Measurements from ENCODE around the gene SAMD10. TPM values are rescaled to one million over a fixed set of nuclear protein-coding genes. Genes with fewer than 3 reads are reported as not detected.
"Not testable (repeated sequence)": the region's sequence is repeated elsewhere in the genome, so short reads cannot be mapped to it uniquely, and the experiment has no call there.

The SAMD10 gene
- total RNA-seq, 2 experiments from 2014 or later = 25.4 to 30.7 TPM

DNA sequence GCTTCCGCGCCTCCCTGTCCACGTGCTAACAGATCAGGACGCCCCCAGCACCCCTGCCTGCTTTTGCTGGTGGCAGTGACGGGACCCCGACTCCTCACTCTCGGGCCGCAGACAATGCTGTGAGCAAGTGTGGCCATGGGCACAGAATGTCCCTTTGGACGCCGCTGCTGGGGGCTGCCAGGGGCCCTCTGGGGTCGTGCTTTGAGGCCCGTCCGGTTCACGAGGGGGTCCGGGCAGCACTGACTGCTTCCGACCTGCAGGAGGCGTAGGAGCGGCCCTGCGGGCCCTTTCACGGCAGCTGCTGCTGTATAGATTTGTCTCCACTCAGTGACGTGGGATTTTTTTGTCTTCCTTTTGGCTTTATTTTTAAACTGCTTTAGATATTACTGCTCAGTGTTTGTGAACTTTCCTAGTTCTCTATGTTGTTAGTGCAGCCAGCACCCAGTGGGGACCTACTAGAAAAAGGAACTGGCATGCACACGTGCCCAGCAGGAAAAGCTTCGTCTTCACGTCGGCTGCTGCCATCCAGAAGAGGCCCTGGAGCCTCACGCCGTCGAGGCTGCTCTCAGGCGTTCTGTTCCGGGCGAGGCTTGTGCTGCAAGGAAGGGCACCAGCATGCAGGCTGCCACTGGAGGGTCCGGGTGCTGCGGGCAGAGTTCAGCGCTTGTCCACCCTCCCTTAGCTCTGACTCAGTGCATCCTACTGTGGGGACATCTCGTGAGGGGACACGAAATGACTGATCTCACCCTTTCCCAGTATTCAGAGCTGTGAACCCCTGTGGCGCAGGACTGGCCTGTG, 45.0 kb downstream of the SAMD10 start:
- intact Hi-C loops (cut with DNase I, micrococcal nuclease) = loop anchor here (5.0 kb wide), 2 partner anchors 32 to 197 kb away; partner anchors contain the start of genes LIME1 (in 1 of the 2) and SLC2A4RG (in 1 of the 2)
- POLR2A ChIA-PET = interaction anchor here (0.5 kb wide), 1 partner anchor 49 kb away, joined by 5 read pairs; no protein-coding TSS in a partner anchor
- CTCF ChIA-PET = interaction anchor here (1.3 kb wide), 1 partner anchor 39 kb away, joined by 5 read pairs; no protein-coding TSS in a partner anchor

DNA sequence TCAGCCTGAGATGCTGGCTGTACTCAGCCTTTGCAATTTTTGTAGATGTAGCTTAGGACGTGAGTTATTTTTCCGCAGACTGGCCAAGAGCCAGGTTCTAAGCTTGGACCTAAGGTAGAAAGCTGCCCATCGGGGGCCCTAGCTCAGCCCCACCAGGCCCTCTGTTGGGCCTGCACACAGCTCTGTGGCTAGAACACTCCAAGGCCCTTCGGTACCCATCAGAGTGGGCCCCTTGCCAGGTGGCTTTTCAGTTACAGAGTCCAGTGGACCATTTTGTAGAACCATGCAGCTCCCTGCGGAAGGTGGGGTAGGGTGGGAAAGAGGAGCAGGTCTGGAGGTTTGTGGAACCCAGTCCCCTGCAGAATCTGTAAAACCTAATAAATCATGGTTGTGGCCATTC, 45.8 kb downstream of the SAMD10 start:
- H3K4me1 Mint-ChIP-seq = no peaks in the 10 kb centered on the region
- POLR2A ChIA-PET = no interaction called here
- DNase-seq = no peak
- CTCF ChIA-PET = interaction anchor here (0.7 kb wide), 1 partner anchor 15 kb away, joined by 4 read pairs; no protein-coding TSS in a partner anchor
- H3K36me3 Mint-ChIP-seq (ENCODE audit: low read depth) = peaks cover 46% of the 10 kb centered on the region
- H3K9me3 Mint-ChIP-seq (ENCODE audit: low read depth) = no peaks in the 10 kb centered on the region
- intact Hi-C loops (cut with DNase I, micrococcal nuclease) = no loop called here
- no peak overlapping the region for H3K27ac Mint-ChIP-seq
- no peak for ATAC-seq
- H3K4me3 Mint-ChIP-seq = no peak overlapping the region
- no peaks in the 10 kb centered on the region for H3K27me3 Mint-ChIP-seq

More for the DNA sequence above, 45.0 kb downstream of the SAMD10 start:
- peaks cover 40% of the 10 kb centered on the region for H3K36me3 Mint-ChIP-seq (ENCODE audit: low read depth)
- H3K4me3 Mint-ChIP-seq = no peak overlapping the region
- H3K4me1 Mint-ChIP-seq = no peaks in the 10 kb centered on the region
- DNase-seq (peak; percentile 30), ATAC-seq (no peak)
- no peaks in the 10 kb centered on the region for H3K9me3 Mint-ChIP-seq (ENCODE audit: low read depth)
- H3K27ac Mint-ChIP-seq = no peak overlapping the region
- no peaks in the 10 kb centered on the region for H3K27me3 Mint-ChIP-seq

DNA sequence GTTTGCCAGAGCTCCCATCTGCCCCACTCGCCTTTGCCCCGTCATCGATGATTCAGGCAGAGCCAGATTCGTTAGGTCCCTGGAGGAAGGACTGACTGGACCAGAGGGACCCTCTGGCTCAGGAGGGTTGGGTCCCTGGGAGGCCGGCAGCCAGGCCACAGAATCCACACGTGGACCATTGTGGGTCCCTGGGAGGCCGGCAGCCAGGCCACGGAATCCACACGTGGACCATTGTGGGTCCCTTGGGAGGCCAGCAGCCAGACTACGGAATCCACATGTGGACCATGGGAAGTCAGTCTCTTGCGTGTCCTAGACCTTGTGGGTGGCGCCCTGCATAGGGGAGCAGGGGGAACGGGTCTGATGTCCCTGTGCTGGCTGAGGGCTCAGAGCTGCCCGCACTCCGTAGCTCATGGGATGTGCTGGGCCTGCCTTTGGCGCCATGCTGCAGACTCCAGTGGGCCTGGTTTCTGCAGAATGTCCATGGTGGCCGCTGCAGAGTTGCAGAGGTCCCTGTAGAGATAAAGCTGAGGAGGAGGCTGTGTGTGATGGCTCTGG, 46.8 kb downstream of the SAMD10 start:
- Mint-ChIP-seq H3K9me3 (ENCODE audit: low read depth) (no peaks in the 10 kb centered on the region), H3K27me3 (no peaks in the 10 kb centered on the region), H3K4me3 (no peak overlapping the region), H3K4me1 (no peaks in the 10 kb centered on the region), H3K36me3 (ENCODE audit: low read depth) (peaks cover 51% of the 10 kb centered on the region), H3K27ac (no peak overlapping the region)
- POLR2A ChIA-PET = no interaction called here
- intact Hi-C loops (cut with DNase I, micrococcal nuclease) = no loop called here
- ATAC-seq = no peak
- no peak for DNase-seq
- CTCF ChIA-PET = interaction anchor here (0.6 to 1.2 kb wide), 3 partner anchors 31 to 171 kb away, joined by 3 to 5 read pairs (median 3); no protein-coding TSS in a partner anchor

DNA sequence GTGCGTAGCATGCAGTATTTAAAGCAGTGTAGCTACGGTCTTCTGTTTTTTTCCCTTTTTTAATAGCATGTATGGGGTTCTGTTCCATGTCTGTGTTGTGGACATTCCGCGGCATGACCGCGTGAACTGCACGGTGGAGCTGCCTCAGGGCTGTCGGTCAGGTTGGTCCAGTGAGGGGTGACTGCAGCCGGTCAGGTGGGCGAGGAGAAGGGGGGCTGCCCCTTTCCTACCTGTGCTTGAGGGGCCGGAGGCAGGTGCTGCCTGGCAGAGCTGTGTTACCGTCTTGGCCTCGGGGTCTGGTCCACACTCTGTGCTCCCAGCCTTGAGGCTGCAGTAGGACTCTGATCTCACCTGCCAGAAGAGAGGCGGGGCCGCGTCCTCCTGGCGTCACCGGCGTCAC, 47.7 kb downstream of the SAMD10 start:
- DNase-seq = no peak
- ATAC-seq = no peak
- H3K27me3 Mint-ChIP-seq = no peaks in the 10 kb centered on the region
- ChIA-PET CTCF (interaction anchor here (1.2 kb wide), 1 partner anchor 30 kb away, joined by 5 read pairs; no protein-coding TSS in a partner anchor), POLR2A (no interaction called here)
- H3K9me3 Mint-ChIP-seq (ENCODE audit: low read depth) = no peaks in the 10 kb centered on the region
- H3K4me3 Mint-ChIP-seq = no peak overlapping the region
- peak overlapping the region; percentile 0 for H3K27ac Mint-ChIP-seq
- no peaks in the 10 kb centered on the region for H3K4me1 Mint-ChIP-seq
- intact Hi-C loops (cut with DNase I, micrococcal nuclease) = no loop called here
- H3K36me3 Mint-ChIP-seq (ENCODE audit: low read depth) = peaks cover 51% of the 10 kb centered on the region

DNA sequence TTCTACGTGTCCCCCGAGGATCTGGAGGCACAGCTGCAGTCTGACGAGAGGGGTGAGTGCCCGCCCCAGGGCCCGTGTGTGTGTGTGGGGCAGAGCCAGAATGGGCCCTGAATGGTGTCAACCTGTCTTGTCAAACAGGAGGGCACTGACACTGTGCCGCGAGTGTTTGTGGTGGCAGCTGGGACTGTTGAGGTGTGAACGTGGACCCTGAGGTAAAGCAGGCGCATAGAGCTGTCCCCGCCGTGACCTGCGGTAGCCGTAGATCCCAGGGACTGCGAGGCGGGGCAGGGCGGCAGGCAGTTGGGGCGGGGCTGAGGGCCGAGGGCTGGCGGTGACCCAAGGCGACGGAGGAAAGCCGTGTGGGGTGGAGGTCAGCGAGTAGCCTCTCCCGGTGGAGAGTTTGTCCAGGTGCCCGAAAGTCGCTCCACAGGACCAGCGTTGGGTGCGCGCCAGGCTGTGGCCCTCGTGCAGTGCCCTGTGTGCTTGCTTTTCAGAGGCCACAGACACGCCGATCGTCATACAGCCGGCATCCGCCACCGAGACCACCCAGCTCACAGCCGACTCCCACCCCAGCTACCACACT, 48.4 kb downstream of the SAMD10 start:
- ChIA-PET POLR2A (no interaction called here), CTCF (no interaction called here)
- H3K4me1 Mint-ChIP-seq = peaks cover 2% of the 10 kb centered on the region
- ATAC-seq = no peak
- H3K27me3 Mint-ChIP-seq = no peaks in the 10 kb centered on the region
- intact Hi-C loops (cut with DNase I, micrococcal nuclease) = no loop called here
- no peak for DNase-seq
- no peak overlapping the region for H3K27ac Mint-ChIP-seq
- no peaks in the 10 kb centered on the region for H3K9me3 Mint-ChIP-seq (ENCODE audit: low read depth)
- H3K4me3 Mint-ChIP-seq = no peak overlapping the region
- H3K36me3 Mint-ChIP-seq (ENCODE audit: low read depth) = peaks cover 49% of the 10 kb centered on the region

DNA sequence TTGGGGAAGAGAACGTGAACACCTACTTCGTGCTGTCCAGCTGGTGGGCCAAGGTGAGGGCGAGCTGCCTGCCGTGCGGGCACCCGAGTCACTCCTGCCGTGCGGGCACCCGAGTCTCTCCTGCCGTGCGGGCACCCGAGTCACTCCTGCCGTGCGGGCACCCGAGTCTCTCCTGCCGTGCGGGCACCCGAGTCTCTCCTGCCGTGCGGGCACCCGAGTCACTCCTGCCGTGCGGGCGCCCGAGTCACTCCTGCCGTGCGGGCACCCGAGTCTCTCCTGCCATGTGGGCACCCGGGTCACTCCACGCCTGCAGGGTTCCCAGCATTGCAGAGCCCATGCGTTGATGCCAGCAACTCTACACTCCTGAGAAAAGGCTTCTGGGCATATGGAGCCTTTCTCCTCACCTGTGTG, 50.0 kb downstream of the SAMD10 start:
- intact Hi-C loops (cut with DNase I, micrococcal nuclease); H3K4me3 Mint-ChIP-seq: not testable (repeated sequence)
- CTCF ChIA-PET = interaction anchor here (0.5 to 0.7 kb wide), 2 partner anchors 25 to 63 kb away, joined by 3 read pairs; no protein-coding TSS in a partner anchor

DNA sequence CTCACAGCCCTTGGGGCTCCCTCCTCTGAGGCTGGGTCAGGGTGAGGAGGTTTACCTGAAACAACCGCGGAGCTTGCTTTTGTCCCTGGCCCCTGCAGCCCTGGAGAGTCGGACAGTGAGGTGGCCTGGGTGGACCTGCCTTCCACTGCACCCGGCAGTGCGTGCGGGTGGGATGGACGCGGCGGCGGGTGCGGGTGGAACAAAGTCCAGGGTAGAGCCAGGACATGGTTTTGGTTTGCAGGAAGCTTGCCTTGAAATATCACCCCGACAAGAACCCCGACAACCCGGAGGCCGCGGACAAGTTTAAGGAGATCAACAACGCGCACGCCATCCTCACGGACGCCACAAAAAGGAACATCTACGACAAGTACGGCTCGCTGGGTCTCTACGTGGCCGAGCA, 50.4 kb downstream of the SAMD10 start:
- H3K27ac Mint-ChIP-seq = no peak overlapping the region
- intact Hi-C loops (cut with DNase I, micrococcal nuclease) = no loop called here
- ATAC-seq (no peak), DNase-seq (no peak)
- H3K4me3 Mint-ChIP-seq = no peak overlapping the region
- ChIA-PET CTCF (interaction anchor here (0.5 to 0.7 kb wide), 2 partner anchors 25 to 59 kb away, joined by 3 to 4 read pairs; no protein-coding TSS in a partner anchor), POLR2A (interaction anchor here (1.1 kb wide), 1 partner anchor 25 kb away, joined by 7 read pairs; no protein-coding TSS in a partner anchor)
- H3K36me3 Mint-ChIP-seq (ENCODE audit: low read depth) = peaks cover 41% of the 10 kb centered on the region
- H3K27me3 Mint-ChIP-seq = no peaks in the 10 kb centered on the region
- H3K9me3 Mint-ChIP-seq (ENCODE audit: low read depth) = no peaks in the 10 kb centered on the region
- H3K4me1 Mint-ChIP-seq = peaks cover 3% of the 10 kb centered on the region

More for the DNA sequence above, 50.0 kb downstream of the SAMD10 start:
- DNase-seq; ATAC-seq; H3K4me1 Mint-ChIP-seq; H3K27me3 Mint-ChIP-seq; H3K27ac Mint-ChIP-seq; H3K9me3 Mint-ChIP-seq (ENCODE audit: low read depth): not testable (repeated sequence)
- POLR2A ChIA-PET = interaction anchor here (1.1 kb wide), 1 partner anchor 26 kb away, joined by 7 read pairs; no protein-coding TSS in a partner anchor
- H3K36me3 Mint-ChIP-seq (ENCODE audit: low read depth) = peaks cover 41% of the 10 kb centered on the region

DNA sequence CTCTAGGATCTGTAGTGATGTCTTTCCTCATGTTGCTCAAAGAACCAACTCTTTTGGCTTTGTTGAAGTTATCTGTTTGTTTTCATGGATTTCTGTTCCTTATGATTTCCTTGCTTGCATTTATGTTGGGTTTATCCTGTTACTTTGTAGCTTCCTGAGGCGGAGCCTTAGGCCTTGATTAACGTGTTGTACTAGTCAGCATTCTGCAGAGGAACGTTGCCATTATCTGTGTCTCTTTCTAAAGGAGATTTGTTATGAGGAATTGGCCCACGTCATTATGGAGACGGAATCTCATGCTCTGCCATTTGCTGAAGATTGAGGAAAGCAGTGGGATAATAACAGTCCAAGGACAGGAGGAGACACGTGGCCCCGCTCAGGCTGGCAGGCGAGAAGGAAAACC, 53.1 kb downstream of the SAMD10 start:
- ChIA-PET POLR2A (no interaction called here), CTCF (no interaction called here)
- Mint-ChIP-seq H3K27me3 (no peaks in the 10 kb centered on the region), H3K9me3 (ENCODE audit: low read depth) (no peaks in the 10 kb centered on the region), H3K4me3 (no peak overlapping the region), H3K4me1 (peaks cover 7% of the 10 kb centered on the region), H3K36me3 (ENCODE audit: low read depth) (peaks cover 32% of the 10 kb centered on the region), H3K27ac (peak overlapping the region; percentile 29)
- DNase-seq = no peak
- intact Hi-C loops (cut with DNase I, micrococcal nuclease) = no loop called here
- no peak for ATAC-seq

DNA sequence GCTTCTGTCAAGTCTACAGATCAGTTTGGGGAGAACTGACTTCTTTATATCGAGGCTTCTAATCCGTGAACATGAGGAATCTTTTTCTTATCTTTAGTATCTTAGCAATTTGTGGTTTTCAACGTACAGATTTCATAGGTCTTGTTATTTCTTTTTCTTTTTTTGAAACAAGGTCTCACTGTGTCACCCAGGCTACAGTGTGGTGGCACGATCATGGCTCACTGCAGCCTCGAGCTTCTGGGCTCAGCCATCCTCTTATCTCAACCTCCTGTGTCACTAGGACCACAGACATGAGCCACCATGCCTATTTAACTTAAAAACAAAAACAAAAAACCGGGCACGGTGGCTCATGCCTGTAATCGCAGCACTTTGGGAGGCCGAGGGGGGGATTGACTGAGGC, 55.2 kb downstream of the SAMD10 start:
- no peaks in the 10 kb centered on the region for H3K27me3 Mint-ChIP-seq
- peaks cover 7% of the 10 kb centered on the region for H3K4me1 Mint-ChIP-seq
- H3K27ac Mint-ChIP-seq = no peak overlapping the region
- POLR2A ChIA-PET = no interaction called here
- H3K4me3 Mint-ChIP-seq = no peak overlapping the region
- ATAC-seq (no peak), DNase-seq (no peak)
- CTCF ChIA-PET = no interaction called here
- intact Hi-C loops (cut with DNase I, micrococcal nuclease) = no loop called here
- peaks cover 18% of the 10 kb centered on the region for H3K36me3 Mint-ChIP-seq (ENCODE audit: low read depth)
- H3K9me3 Mint-ChIP-seq (ENCODE audit: low read depth) = no peaks in the 10 kb centered on the region

All from activated CD4-positive, alpha-beta T cell treated with anti-CD3 and anti-CD28 coated beads for 36 hours (primary cell).